MM.1S (cell line): ENCODE data around the gene SFRP5.

ENCODE experiments used
- DNase-seq: peaks from one replicate; pipeline ENCODE4 v3.0.0-alpha.2; 2015
- H2AFZ ChIP-seq: fragments of 300-600 bp; sonication (generic); 2 replicates; pipeline ENCODE4 v1.6.0; 2016; ENCODE audit warnings: antibody characterized with exemption, low read length
- H3F3A ChIP-seq: fragments of 300-600 bp; sonication (generic); 2 replicates; pipeline ENCODE4 v1.6.1; 2016; ENCODE audit warnings: mild to moderate bottlenecking, antibody characterized with exemption, low read length, moderate library complexity, mixed read lengths; ENCODE audit not compliant: insufficient read depth
- H3K27ac ChIP-seq: fragments of 300-600 bp; sonication (generic); 2 replicates; pipeline ENCODE4 v1.5.1; 2016; ENCODE audit warnings: mild to moderate bottlenecking, low read length
- H3K27me3 ChIP-seq: fragments of 300-600 bp; sonication (generic); replicated peaks from 2 replicates; pipeline ENCODE4 v1.6.0; 2016; ENCODE audit warnings: low read length; ENCODE audit not compliant: insufficient read depth
- H3K36me3 ChIP-seq: fragments of 300-600 bp; sonication (generic); replicated peaks from 2 replicates; pipeline ENCODE4 v1.6.1; 2016; ENCODE audit warnings: mild to moderate bottlenecking, low read length, mixed read lengths; ENCODE audit not compliant: insufficient read depth
- H3K4me1 ChIP-seq: fragments of 300-600 bp; sonication (generic); 2 replicates; pipeline ENCODE4 v1.6.1; 2016; ENCODE audit warnings: low read length, mixed read lengths
- H3K4me2 ChIP-seq: fragments of 300-600 bp; sonication (generic); 2 replicates; pipeline ENCODE4 v1.6.0; 2016; ENCODE audit warnings: low read depth, low read length
- H3K4me3 ChIP-seq: fragments of 300-600 bp; sonication (generic); 2 replicates; pipeline ENCODE4 v1.5.1; 2016; ENCODE audit warnings: low read length, mixed read lengths
- H3K79me2 ChIP-seq: fragments of 300-600 bp; sonication (generic); 2 replicates; pipeline ENCODE4 v1.6.1; 2016; ENCODE audit warnings: mixed run types, low read length, mixed read lengths
- H3K9ac ChIP-seq: fragments of 300-600 bp; sonication (generic); 2 replicates; pipeline ENCODE4 v1.6.1; 2016; ENCODE audit warnings: low read length, mixed read lengths
- H3K9me2 ChIP-seq: fragments of 300-600 bp; sonication (generic); replicated peaks from 2 replicates; pipeline ENCODE4 v1.6.1; 2016; ENCODE audit warnings: mild to moderate bottlenecking, low read length, mixed read lengths; ENCODE audit not compliant: insufficient read depth
- H3K9me3 ChIP-seq: fragments of 300-600 bp; sonication (generic); replicated peaks from 2 replicates; pipeline ENCODE4 v1.6.1; 2016; ENCODE audit warnings: mild to moderate bottlenecking, low read length, mixed read lengths; ENCODE audit not compliant: insufficient read depth
- H4K20me1 ChIP-seq: fragments of 300-600 bp; sonication (generic); 2 replicates; pipeline ENCODE4 v1.6.1; 2016; ENCODE audit warnings: mild to moderate bottlenecking, low read length, moderate library complexity, mixed read lengths; ENCODE audit not compliant: insufficient read depth
- CTCF ChIP-seq: fragments of 300-600 bp; sonication (generic); IDR thresholded peaks from 2 replicates; pipeline ENCODE4 v1.5.1; 2016; ENCODE audit warnings: antibody characterized with exemption, low read length, mixed read lengths
- EZH2 ChIP-seq: fragments of 300-600 bp; sonication (generic); optimal IDR thresholded peaks from 2 replicates; pipeline ENCODE3; 2017; ENCODE audit warnings: low read depth, mild to moderate bottlenecking, antibody characterized with exemption, low read length, mixed read lengths
- EZH2phosphoT487 ChIP-seq: fragments of 300-600 bp; sonication (generic); IDR thresholded peaks from 2 replicates; pipeline ENCODE4 v1.6.1; 2018; ENCODE audit warnings: antibody characterized with exemption, low read length

Gene SFRP5

GRCh38 chr10:97766996-97767924, 4.5 kb downstream of the SFRP5 start:
- no peak for TF ChIP-seq EZH2
- TF ChIP-seq CTCF: no peak
- no peak for TF ChIP-seq EZH2phosphoT487

GRCh38 chr10:97766106-97766810, 5.5 kb downstream of the SFRP5 start:
- DNase-seq: no peak

More at GRCh38 chr10:97766996-97767924, 4.5 kb downstream of the SFRP5 start:
- H4K20me1 ChIP-seq: no peaks in the 10 kb centered on the region
- H3K9me2 ChIP-seq: no peaks in the 10 kb centered on the region
- H3K9ac ChIP-seq: no peak overlapping the region
- no peaks in the 10 kb centered on the region for H3K4me1 ChIP-seq
- H3K27ac ChIP-seq: no peak overlapping the region
- no peaks in the 10 kb centered on the region for H3K79me2 ChIP-seq
- no peak overlapping the region for H2AFZ ChIP-seq
- DNase-seq: no peak
- H3K9me3 ChIP-seq: no peaks in the 10 kb centered on the region
- H3K4me2 ChIP-seq: no peak overlapping the region
- H3K36me3 ChIP-seq: no peaks in the 10 kb centered on the region
- H3F3A ChIP-seq: no peaks in the 10 kb centered on the region
- no peak overlapping the region for H3K4me3 ChIP-seq
- H3K27me3 ChIP-seq: peaks cover 24% of the 10 kb centered on the region

GRCh38 chr10:97765201-97765600, 6.6 kb downstream of the SFRP5 start:
- Histone ChIP-seq H2AFZ (no peak overlapping the region), H3K9me3 (no peaks in the 10 kb centered on the region), H3K4me3 (no peak overlapping the region), H3K36me3 (no peaks in the 10 kb centered on the region), H3K27me3 (peaks cover 6% of the 10 kb centered on the region), H3K9ac (no peak overlapping the region), H4K20me1 (no peaks in the 10 kb centered on the region), H3F3A (no peaks in the 10 kb centered on the region), H3K27ac (no peak overlapping the region), H3K4me2 (no peak overlapping the region), H3K79me2 (no peaks in the 10 kb centered on the region), H3K9me2 (no peaks in the 10 kb centered on the region), H3K4me1 (no peaks in the 10 kb centered on the region)
- no peak for DNase-seq
- TF ChIP-seq EZH2 (no peak), CTCF (no peak), EZH2phosphoT487 (no peak)

More at GRCh38 chr10:97766106-97766810, 5.5 kb downstream of the SFRP5 start:
- no peak overlapping the region for H3K4me3 ChIP-seq
- H3K27ac ChIP-seq: no peak overlapping the region
- no peak overlapping the region for H3K9ac ChIP-seq
- no peaks in the 10 kb centered on the region for H3K9me3 ChIP-seq
- H3K36me3 ChIP-seq: no peaks in the 10 kb centered on the region
- TF ChIP-seq EZH2phosphoT487: no peak
- TF ChIP-seq EZH2: no peak
- H3K27me3 ChIP-seq: peaks cover 17% of the 10 kb centered on the region
- H3F3A ChIP-seq: no peaks in the 10 kb centered on the region
- H2AFZ ChIP-seq: no peak overlapping the region
- H4K20me1 ChIP-seq: no peaks in the 10 kb centered on the region
- H3K4me2 ChIP-seq: no peak overlapping the region
- H3K9me2 ChIP-seq: no peaks in the 10 kb centered on the region
- no peaks in the 10 kb centered on the region for H3K4me1 ChIP-seq
- H3K79me2 ChIP-seq: no peaks in the 10 kb centered on the region

- peaks cover 6% of the 10 kb centered on the region; the same call in 1 of the 2 replicates for H3K27me3 ChIP-seq
- no peaks in the 10 kb centered on the region for H3F3A ChIP-seq
- H3K4me2 ChIP-seq: no peak overlapping the region
- H3K4me3 ChIP-seq: no peak overlapping the region
- no peaks in the 10 kb centered on the region for H3K36me3 ChIP-seq
- no peaks in the 10 kb centered on the region for H3K9me3 ChIP-seq
- no peaks in the 10 kb centered on the region for H3K4me1 ChIP-seq
- no peaks in the 10 kb centered on the region for H3K9me2 ChIP-seq
- no peaks in the 10 kb centered on the region for H3K79me2 ChIP-seq
- H2AFZ ChIP-seq: no peak overlapping the region
- TF ChIP-seq EZH2phosphoT487 (no peak), EZH2 (no peak), CTCF (no peak)
- no peaks in the 10 kb centered on the region for H4K20me1 ChIP-seq
- no peak for DNase-seq
- no peak overlapping the region for H3K27ac ChIP-seq
- no peak overlapping the region for H3K9ac ChIP-seq
Observed at GRCh38 chr10:97764519-97764931, 7.3 kb downstream of the SFRP5 start.
